MM.1S (cell line): ENCODE measurements around the gene POU2F2.

ENCODE experiments used
- CTCF ChIP-seq: fragments of 300-600 bp; sonication (generic); IDR thresholded peaks from 2 replicates; pipeline ENCODE4 v1.5.1; 2016; ENCODE audit warnings: antibody characterized with exemption, low read length, mixed read lengths
- EZH2 ChIP-seq: fragments of 300-600 bp; sonication (generic); optimal IDR thresholded peaks from 2 replicates; pipeline ENCODE3; 2017; ENCODE audit warnings: low read depth, mild to moderate bottlenecking, antibody characterized with exemption, low read length, mixed read lengths
- EZH2phosphoT487 ChIP-seq: fragments of 300-600 bp; sonication (generic); IDR thresholded peaks from 2 replicates; pipeline ENCODE4 v1.6.1; 2018; ENCODE audit warnings: antibody characterized with exemption, low read length

GRCh38 chr19:42090672-42091071, 41.6 kb downstream of the POU2F2 start:
- TF ChIP-seq CTCF (no peak), EZH2phosphoT487 (no peak), EZH2 (no peak)
